OCI-LY3 (cell line): Measurements from ENCODE around the gene ADARB2.

Experiments
- CTCF ChIP-seq: fragments of 200-600, 300-600 bp; sonication (generic); IDR thresholded peaks from 2 replicates; pipeline ENCODE4 v1.5.1; 2014; ENCODE audit warnings: antibody characterized with exemption, low read length, low read depth
- EZH2phosphoT487 ChIP-seq: fragments of 200-600 bp; shearing (Covaris generic); IDR thresholded peaks from 2 replicates; pipeline ENCODE4 v1.6.1; 2018; ENCODE audit warnings: antibody characterized with exemption, mixed run types, low read depth

- no peak for TF ChIP-seq CTCF
- no peak for TF ChIP-seq EZH2phosphoT487
Observed at GRCh38 chr10:1559761-1560160, 177.6 kb downstream of the ADARB2 start.
